GM10248 (cell line): ENCODE measurements around the gene PPOX.
A peak's percentile ranks its signal among the peaks of the same experiment; 100 is the strongest.

ENCODE experiments used
- CTCF ChIA-PET: fragments of 300-600 bp; sonication (Branson Sonifier 250); formaldehyde crosslinking; extraction: SDS; loops from one replicate; lab custom pipeline; 2021; ENCODE audit warnings: antibody characterized with exemption; lab: Yijun Ruan, JAX
- POLR2A ChIA-PET: fragments of 350-650 bp; sonication (Branson Sonifier 250); formaldehyde crosslinking; extraction: SDS; loops from one replicate; lab custom pipeline; 2020; ENCODE audit warnings: antibody characterized with exemption; lab: Yijun Ruan, JAX
- DNase-seq: peaks from one replicate; pipeline ENCODE4 v3.0.0; 2012; ENCODE audit errors: extremely low spot score
- TF ChIP-seq, protein P1 (sequence below): IDR thresholded peaks from 2 replicates; pipeline ENCODE4 v1.5.1; 2012; ENCODE audit warnings: mild to moderate bottlenecking, low read depth; ENCODE audit errors: extremely low read depth, missing control alignments, control extremely low read depth

Gene PPOX

DNA sequence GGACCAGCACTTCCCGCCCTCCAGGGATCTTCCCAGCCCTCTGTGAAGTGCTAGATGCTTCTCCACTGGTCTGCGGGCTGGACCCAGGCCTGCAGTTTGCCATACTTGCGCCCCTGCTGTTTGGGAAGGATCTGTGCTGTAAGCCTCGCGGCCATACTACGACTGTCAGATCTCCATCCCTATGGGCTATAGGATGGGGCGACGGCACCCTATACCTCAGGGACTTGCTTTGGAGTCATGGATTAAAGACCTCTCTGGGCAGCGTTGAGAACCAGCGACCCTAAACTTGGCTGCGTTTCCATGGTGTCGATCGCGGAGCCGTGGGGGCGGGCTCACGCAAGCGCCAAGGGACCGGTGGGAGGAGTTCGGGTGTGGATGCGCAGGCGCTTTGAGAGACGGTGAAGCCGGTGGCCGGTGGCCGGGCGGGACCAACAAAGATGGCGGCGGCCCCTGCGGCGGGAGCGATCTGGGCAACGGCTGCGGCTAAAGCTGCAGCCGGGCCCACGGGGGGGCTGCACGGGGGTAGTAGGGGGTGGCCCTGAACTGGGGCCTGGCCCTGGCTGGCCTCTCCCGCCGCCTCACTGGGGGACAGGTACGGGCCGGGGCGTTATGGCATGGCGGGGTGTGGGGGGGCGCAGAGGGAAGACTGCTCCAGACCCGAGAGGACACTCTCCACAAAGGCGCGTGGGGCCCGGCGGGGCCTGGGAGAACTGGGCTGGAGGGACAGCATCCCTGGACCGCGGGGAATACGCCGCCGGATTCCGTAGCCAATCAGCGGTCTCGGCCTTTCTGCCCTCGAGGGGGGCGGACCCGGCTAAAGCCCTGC, 6.9 kb upstream of the PPOX start, which contains the start of gene USP21:
Gene USP21 (plus strand): TSS at position 414 of the 826 bp plus-strand sequence. CDS start 1,141 bp downstream, outside the sequence.
- peak; percentile 96 for DNase-seq
- TF ChIP-seq, protein P1, sequence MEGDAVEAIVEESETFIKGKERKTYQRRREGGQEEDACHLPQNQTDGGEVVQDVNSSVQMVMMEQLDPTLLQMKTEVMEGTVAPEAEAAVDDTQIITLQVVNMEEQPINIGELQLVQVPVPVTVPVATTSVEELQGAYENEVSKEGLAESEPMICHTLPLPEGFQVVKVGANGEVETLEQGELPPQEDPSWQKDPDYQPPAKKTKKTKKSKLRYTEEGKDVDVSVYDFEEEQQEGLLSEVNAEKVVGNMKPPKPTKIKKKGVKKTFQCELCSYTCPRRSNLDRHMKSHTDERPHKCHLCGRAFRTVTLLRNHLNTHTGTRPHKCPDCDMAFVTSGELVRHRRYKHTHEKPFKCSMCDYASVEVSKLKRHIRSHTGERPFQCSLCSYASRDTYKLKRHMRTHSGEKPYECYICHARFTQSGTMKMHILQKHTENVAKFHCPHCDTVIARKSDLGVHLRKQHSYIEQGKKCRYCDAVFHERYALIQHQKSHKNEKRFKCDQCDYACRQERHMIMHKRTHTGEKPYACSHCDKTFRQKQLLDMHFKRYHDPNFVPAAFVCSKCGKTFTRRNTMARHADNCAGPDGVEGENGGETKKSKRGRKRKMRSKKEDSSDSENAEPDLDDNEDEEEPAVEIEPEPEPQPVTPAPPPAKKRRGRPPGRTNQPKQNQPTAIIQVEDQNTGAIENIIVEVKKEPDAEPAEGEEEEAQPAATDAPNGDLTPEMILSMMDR, result no peak
- POLR2A ChIA-PET, result interaction anchor here (1.4 kb wide), 1 partner anchor 27 kb away, joined by 4 read pairs; the partner anchor contains the start of gene DEDD
- CTCF ChIA-PET, result interaction anchor here (1.2 to 1.5 kb wide), 2 partner anchors 32 to 162 kb away, joined by 4 read pairs; no protein-coding TSS in a partner anchor

DNA sequence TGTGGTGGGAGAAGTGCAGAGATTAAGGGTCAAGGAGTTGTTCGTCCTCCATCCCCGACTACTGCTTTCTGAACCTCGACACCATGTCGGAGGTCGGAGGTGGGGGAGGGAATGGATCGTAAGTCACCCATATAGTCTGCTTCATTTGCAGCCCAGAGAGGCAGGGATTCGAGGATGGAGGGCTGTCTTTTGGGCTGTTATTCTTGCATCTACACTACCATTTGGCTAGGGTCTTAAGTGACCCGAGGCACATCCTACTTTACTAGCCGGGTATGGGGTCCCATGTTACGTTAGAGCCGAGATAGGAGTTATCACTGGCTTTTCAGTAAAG, 6.3 kb upstream of the PPOX start:
- POLR2A ChIA-PET, result interaction anchor here (1.4 kb wide), 1 partner anchor 27 kb away, joined by 4 read pairs; the partner anchor contains the start of gene DEDD
- TF ChIP-seq, protein P1, result no peak
- DNase-seq, result no peak
- CTCF ChIA-PET, result no interaction called here

DNA sequence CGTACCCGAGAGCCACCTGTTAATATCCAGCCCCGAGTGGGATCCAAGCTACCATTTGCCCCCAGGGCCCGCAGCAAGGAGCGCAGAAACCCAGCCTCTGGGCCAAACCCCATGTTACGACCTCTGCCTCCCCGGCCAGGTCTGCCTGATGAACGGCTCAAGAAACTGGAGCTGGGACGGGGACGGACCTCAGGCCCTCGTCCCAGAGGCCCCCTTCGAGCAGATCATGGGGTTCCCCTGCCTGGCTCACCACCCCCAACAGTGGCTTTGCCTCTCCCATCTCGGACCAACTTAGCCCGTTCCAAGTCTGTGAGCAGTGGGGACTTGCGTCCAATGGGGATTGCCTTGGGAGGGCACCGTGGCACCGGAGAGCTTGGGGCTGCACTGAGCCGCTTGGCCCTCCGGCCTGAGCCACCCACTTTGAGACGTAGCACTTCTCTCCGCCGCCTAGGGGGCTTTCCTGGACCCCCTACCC, 5.5 kb upstream of the PPOX start:
- POLR2A ChIA-PET, result interaction anchor here (0.6 kb wide), 1 partner anchor 28 kb away, joined by 12 read pairs; the partner anchor contains the start of gene DEDD
- TF ChIP-seq, protein P1, result no peak
- DNase-seq, result no peak
- CTCF ChIA-PET, result no interaction called here

DNA sequence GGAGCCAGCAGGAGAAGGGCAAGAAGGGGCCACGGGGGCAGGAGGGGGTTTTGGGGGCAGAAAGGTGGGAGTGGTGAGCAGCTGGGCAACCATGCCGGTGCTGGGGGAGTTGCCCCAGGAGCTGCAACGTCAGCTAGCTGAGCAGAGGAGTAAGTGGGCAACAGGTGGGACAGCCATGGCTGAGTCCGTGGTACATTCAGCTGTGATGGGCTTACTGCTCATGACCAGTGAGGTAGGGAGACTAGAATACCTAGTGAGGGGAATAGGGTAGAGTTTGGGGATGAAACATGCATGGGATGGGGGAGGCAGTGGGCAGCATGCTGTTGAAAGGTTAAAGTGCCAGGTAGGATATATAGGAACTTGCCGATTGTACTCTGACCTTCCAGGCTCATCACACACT, 4.6 kb upstream of the PPOX start:
- ChIA-PET POLR2A (interaction anchor here (0.7 kb wide), 1 partner anchor 101 kb away, joined by 4 read pairs; no protein-coding TSS in a partner anchor), CTCF (interaction anchor here (1.3 to 1.8 kb wide), 2 partner anchors 31 to 47 kb away, joined by 3 to 5 read pairs; no protein-coding TSS in a partner anchor)
- TF ChIP-seq, protein P1, result no peak
- no peak for DNase-seq

DNA sequence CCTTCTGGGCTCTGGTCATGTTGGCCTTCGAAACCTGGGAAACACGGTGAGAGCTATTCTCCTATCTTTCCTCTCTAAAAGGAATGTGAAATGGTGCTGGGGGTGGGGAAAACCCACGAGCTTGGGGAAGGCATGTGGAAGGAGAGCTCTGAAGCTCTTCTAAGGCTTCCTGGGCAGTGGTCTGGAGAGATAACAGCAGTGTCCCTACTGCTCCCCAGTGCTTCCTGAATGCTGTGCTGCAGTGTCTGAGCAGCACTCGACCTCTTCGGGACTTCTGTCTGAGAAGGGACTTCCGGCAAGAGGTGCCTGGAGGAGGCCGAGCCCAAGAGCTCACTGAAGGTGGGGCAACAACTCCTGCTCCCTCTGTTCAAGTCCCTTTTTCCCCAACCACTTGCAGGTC, 4.2 kb upstream of the PPOX start:
- TF ChIP-seq, protein P1, result no peak
- ChIA-PET POLR2A (no interaction called here), CTCF (interaction anchor here (1.3 to 1.8 kb wide), 2 partner anchors 30 to 46 kb away, joined by 3 to 5 read pairs; no protein-coding TSS in a partner anchor)
- DNase-seq, result no peak

DNA sequence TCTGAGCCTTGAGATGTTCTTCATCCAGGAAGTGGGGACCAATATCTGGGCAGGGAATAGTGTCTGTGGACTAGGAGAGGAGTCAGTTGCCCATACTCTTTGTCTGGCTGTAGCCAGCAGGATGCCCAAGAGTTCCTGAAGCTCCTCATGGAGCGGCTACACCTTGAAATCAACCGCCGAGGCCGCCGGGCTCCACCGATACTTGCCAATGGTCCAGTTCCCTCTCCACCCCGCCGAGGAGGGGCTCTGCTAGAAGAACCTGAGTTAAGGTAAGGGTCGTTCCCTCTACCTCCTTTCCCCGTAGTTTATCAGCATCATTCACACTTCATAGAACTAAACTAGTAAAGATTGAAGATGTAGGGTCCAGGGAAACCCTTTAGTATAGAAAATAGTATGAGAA, 3.4 kb upstream of the PPOX start:
- DNase-seq, result no peak
- CTCF ChIA-PET, result interaction anchor here (1.3 to 1.8 kb wide), 2 partner anchors 29 to 45 kb away, joined by 3 to 5 read pairs; no protein-coding TSS in a partner anchor
- POLR2A ChIA-PET, result no interaction called here
- TF ChIP-seq, protein P1, result no peak
